GM18951 (cell line): ENCODE data around the gene KDM2A.
A peak's percentile ranks its signal among the peaks of the same experiment; 100 is the strongest.
"Not testable (repeated sequence)": the region's sequence is repeated elsewhere in the genome, so short reads cannot be mapped to it uniquely, and the experiment has no call there.

Experiments
- POLR2A ChIP-seq: IDR thresholded peaks from 4 replicates; pipeline ENCODE4 v1.6.1; 2011; ENCODE audit warnings: mild to moderate bottlenecking; ENCODE audit not compliant: insufficient read length, insufficient read depth; ENCODE audit errors: extremely low read depth
- in situ Hi-C: fragments of 300-500 bp; cut with MboI; formaldehyde crosslinking; loops from one replicate; pipeline ENCODE4 v1.12.0; 2022; ENCODE audit warnings: low sequenced_read_pairs, mixed read lengths, inconsistent platforms; ENCODE audit not compliant: unreplicated experiment

The KDM2A gene

GRCh38 chr11:67211656-67212436 is 92.8 kb downstream of the KDM2A start:
- TF ChIP-seq POLR2A, result no peak
- in situ Hi-C loops, result no loop called here

- in situ Hi-C loops, result no loop called here
- no peak for TF ChIP-seq POLR2A
Measured at GRCh38 chr11:67213178-67213621, 94.1 kb downstream of the KDM2A start.

GRCh38 chr11:67227726-67228125 is 108.7 kb downstream of the KDM2A start:
- in situ Hi-C loops, result no loop called here

GRCh38 chr11:67230406-67230805 is 111.3 kb downstream of the KDM2A start:
- in situ Hi-C loops, result no loop called here
- TF ChIP-seq POLR2A, result no peak

More at GRCh38 chr11:67227726-67228125, 108.7 kb downstream of the KDM2A start:
- no peak for TF ChIP-seq POLR2A

- TF ChIP-seq POLR2A, result no peak
- in situ Hi-C loops, result no loop called here
Measured at GRCh38 chr11:67230886-67231285, 111.8 kb downstream of the KDM2A start.

GRCh38 chr11:67233584-67234190 is 114.6 kb downstream of the KDM2A start:
- no peak for TF ChIP-seq POLR2A
- in situ Hi-C loops, result no loop called here

- in situ Hi-C loops, result not testable (repeated sequence)
Measured at GRCh38 chr11:67234571-67234970, 115.5 kb downstream of the KDM2A start.

GRCh38 chr11:67237574-67237973 is 118.5 kb downstream of the KDM2A start:
- no peak for TF ChIP-seq POLR2A
- in situ Hi-C loops, result no loop called here

- in situ Hi-C loops, result no loop called here
- no peak for TF ChIP-seq POLR2A
Measured at GRCh38 chr11:67238894-67239782, 120.1 kb downstream of the KDM2A start.

GRCh38 chr11:67239783-67240575 is 120.9 kb downstream of the KDM2A start:
- TF ChIP-seq POLR2A, result peak; percentile 98
- in situ Hi-C loops, result no loop called here

- no peak for TF ChIP-seq POLR2A
- in situ Hi-C loops, result no loop called here
Measured at GRCh38 chr11:67240576-67241389, 121.7 kb downstream of the KDM2A start.

- TF ChIP-seq POLR2A, result no peak
- in situ Hi-C loops, result no loop called here
Measured at GRCh38 chr11:67242548-67242947, 123.5 kb downstream of the KDM2A start.

- in situ Hi-C loops, result no loop called here
- no peak for TF ChIP-seq POLR2A
Measured at GRCh38 chr11:67243051-67243450, 124.0 kb downstream of the KDM2A start.
